Epidermal melanocyte (primary cell): Measurements from ENCODE around the gene DYNLL1.
"Not testable (repeated sequence)": the region's sequence is repeated elsewhere in the genome, so short reads cannot be mapped to it uniquely, and the experiment has no call there.

ENCODE experiments used
- DNase-seq: peaks from one replicate; pipeline ENCODE4 v3.0.0; 2011; ENCODE audit warnings: low spot score; ENCODE audit not compliant: insufficient read length

The DYNLL1 gene

DNA sequence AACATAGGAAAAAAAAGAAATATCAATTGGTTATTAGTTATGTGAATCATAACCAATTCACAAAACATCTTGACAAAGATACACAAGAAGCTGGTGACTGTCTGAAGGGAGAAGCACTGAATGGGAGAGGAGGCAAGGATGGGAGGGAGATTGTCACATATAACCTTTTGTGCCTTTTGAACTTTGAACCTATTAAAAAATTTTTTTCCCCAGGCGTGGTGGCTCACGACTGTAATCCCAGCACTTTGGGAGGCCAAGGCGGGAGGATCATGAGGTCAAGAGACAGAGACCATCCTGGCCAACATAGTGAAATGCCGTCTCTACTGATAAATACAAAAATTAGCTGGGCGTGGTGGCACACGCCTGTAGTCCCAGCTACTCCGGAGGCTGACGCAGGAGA is 12.6 kb downstream of the DYNLL1 start:
- no peak for DNase-seq

GRCh38 chr12:120514002-120514401 is 18.1 kb downstream of the DYNLL1 start:
- no peak for DNase-seq

GRCh38 chr12:120515496-120515895 is 19.6 kb downstream of the DYNLL1 start:
- DNase-seq = no peak

DNA sequence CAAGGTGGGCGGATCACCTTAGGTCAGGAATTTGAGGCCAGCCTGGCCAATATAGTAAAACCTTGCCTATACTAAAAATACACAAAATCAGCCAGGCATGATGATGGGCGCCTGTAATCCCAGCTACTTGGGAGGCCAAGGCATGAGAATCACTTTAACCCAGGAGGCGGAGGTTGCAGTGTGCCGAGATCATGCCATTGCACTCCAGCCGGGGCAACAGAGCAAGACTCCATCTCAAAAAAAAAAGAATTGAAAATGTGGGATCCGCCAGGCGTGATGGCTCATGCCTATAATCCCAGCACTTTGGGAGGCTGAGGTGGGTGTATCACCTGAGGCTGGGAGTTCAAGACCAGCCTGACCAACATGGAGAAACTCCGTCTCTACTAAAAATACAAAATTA is 23.4 kb downstream of the DYNLL1 start:
- DNase-seq = not testable (repeated sequence)

- no peak for DNase-seq
Measured at GRCh38 chr12:120522568-120522967, 26.7 kb downstream of the DYNLL1 start.

DNA sequence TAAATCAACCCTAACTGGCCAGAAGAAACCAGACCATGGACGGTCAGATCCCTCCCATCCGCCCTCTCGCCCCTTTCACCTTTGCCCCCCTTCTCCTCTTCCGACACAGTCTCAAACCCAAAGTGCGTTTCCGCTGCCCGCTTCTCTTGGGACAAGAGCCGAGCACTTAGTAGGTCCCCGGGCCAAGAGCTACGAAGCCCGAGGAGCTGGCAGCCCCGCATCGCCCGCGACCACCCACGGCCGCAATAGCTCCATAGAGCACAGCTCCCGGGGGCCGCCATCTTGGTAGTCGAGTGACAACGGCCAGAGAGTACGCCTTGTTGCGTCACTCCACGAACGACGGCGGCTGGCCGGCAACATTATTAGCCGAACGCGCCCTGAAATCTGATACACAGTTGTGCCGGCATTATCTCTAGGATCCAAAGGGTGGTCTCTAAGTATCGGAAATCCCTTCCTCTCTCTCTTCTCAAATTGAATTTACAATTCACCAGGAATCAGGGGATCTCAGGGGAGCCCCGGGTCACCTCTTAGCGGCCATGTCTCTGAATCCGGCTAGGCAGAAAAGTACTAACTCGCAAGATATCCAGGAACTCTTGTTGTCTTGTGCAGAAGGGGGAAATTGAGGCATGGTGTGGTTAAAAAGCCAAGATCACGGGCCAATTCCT is 33.1 kb downstream of the DYNLL1 start, which contains the start of gene COQ5:
TSS of gene COQ5 (minus strand) at position 298 of the 665 bp plus-strand sequence. CDS start at position 281, 17 bp downstream.
- peak; percentile 68 for DNase-seq

DNA sequence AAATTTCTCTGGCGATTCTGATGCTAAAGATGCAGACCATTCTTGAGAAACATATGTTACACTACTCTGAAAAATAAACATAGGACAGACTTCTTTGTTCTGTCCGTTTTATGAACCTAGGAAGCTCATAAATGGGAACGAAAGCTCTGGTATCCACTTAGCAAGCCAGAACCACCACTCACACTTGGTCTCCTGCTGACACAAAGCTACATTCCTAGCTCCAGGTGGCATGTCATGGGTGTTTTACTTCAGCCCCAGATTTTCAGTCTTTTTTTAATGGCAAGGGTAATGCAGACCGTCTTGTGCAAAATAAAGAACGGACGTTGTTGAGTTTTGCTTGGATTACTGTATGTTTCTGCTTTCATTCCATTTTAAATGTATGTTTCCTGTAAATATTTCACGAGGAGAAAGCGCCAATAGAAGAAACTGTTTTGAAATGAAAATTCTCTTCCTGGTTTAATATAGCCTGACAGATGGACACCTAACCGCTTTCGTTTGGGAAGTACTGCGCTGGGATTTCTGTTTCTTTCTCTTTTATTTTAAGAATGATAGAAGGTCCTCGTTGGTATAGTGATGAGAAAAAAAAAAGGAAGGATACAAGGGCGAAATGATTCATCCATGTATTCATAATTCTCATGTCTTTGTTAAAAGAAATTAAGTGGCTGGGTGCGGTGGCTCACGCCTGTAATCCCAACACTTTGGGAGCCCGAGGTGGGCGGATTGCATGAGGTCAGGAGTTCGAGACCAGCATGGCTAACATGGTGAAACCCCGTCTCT is 33.9 kb downstream of the DYNLL1 start:
- DNase-seq = no peak

DNA sequence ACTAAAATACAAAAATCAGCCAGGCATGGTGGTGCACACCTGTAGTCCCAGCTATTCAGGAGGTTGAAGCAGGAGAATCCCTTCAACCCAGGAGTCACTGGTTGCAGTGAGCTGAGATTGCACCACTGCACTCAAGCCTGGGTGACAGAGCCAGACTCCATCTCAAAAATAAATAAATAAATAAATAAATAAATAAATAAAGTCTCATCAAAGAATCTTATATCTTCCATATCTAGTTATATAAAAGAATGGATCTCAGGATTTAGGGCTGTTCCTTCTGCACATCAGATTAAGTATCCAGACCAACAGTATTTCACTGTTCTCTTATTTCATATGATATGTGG is 34.5 kb downstream of the DYNLL1 start:
- not testable (repeated sequence) for DNase-seq

- DNase-seq = no peak
Measured at GRCh38 chr12:120532701-120533238, 36.9 kb downstream of the DYNLL1 start.

DNA sequence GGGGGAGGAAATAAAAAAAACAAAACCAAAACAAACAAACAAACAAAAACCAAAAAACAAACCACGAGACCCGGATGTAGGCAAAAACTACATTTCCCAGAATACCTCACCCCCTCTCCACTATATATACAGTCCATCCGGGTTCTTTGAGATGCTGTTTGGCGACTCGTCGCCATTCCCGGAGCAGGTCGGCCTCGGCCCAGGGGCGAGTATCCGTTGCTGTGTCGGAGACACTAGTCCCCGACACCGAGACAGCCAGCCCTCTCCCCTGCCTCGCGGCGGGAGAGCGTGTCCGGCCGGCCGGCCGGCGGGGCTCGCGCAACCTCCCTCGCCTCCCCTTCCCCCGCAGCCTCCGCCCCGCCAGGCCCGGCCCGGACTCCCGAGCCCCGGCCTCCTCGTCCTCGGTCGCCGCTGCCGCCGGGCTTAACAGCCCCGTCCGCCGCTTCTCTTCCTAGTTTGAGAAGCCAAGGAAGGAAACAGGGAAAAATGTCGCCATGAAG is 38.3 kb downstream of the DYNLL1 start, which contains the start of gene RNF10:
TSS of gene RNF10 (plus strand) at position 154 of the 500 bp plus-strand sequence. CDS start 456 bp downstream, outside the sequence.
- DNase-seq = peak; percentile 90

DNA sequence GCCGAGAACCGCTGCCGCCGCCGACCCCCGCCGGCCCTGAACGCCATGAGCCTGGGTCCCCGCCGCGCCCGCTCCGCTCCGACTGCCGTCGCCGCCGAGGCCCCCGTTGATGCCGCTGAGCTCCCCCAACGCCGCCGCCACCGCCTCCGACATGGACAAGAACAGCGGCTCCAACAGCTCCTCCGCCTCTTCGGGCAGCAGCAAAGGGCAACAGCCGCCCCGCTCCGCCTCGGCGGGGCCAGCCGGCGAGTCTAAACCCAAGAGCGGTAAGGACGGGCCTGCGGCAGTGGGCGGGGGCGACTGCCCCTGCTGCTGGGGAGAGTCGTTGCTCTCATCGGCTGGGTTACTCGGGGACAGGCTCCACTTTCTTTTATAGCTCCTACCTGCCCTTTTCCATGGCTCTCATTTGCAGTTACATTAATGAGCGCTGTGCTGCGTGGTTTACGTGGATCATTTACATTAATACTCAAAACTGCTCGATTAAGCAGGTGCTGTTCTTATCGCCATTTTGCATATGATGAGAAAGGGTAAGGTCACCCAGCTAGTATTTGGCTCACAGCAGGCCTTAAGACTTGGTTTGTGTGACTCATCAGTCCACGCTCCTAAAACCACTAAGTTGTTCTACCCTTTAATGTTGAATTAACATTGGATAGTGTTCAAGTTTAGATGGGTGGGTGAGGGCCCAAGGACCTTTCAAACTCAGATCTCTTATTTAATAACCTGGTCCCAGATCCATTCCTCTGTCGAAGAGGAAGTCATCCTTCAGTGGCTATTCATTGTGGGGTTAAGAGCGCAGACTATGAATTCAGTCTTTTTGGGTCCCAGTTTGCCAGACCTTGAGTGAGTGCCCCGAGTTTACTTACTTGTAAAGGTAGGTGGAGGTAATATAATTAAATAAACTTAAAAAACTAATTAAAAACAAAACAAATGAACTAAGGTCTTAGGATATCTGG is 39.1 kb downstream of the DYNLL1 start:
- no peak for DNase-seq

GRCh38 chr12:120536064-120536791 is 40.3 kb downstream of the DYNLL1 start:
- no peak for DNase-seq

GRCh38 chr12:120537856-120538220 is 41.9 kb downstream of the DYNLL1 start:
- DNase-seq = no peak

- no peak for DNase-seq
Measured at GRCh38 chr12:120538281-120539156, 42.6 kb downstream of the DYNLL1 start.

GRCh38 chr12:120539303-120539702 is 43.4 kb downstream of the DYNLL1 start:
- DNase-seq = no peak

GRCh38 chr12:120540445-120540844 is 44.5 kb downstream of the DYNLL1 start:
- DNase-seq = no peak

- DNase-seq = no peak
Measured at GRCh38 chr12:120542166-120542565, 46.3 kb downstream of the DYNLL1 start.

DNA sequence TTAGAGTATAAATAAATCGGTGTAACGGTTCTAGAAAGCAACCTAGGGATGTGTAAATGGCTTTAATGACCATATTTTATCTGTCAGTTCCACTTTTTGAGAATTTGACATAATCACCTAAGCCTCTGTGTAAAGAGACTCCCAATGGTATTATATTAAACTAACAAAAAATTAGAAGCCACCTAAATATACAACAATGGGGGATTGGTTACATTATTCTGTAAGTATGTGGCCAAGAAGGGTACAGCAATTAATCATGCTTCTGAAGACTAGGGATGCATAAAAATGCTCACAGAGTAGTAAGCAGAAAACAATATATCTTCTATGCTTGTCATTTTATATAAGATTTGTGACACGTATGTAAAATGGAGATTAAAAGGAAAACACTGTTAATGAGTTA is 48.8 kb downstream of the DYNLL1 start:
- DNase-seq = no peak

GRCh38 chr12:120546050-120546386 is 50.1 kb downstream of the DYNLL1 start:
- no peak for DNase-seq
